Measurements from ENCODE around the gene ADAMTSL4.

ADAMTSL4 gene

GRCh38 chr1:150548632-150549495, at the start of gene ADAMTSL4:
TSS of gene ADAMTSL4 (plus strand) at chr1:150549408. CDS start at chr1:150552289, 2,881 bp downstream.
- DNase-seq (ENCODE audit: low read depth in 2 of 2): no peak

- DNase-seq (ENCODE audit: low read depth in 2 of 2): no peak
Measured at GRCh38 chr1:150505431-150505830, 43.8 kb upstream of the ADAMTSL4 start.

GRCh38 chr1:150507912-150508864, 41.0 kb upstream of the ADAMTSL4 start, which contains the start of gene ECM1:
TSS of gene ECM1 (plus strand) at chr1:150508109. CDS start at chr1:150508210, 101 bp downstream.
- DNase-seq (ENCODE audit: low read depth in 2 of 2): no peak

DNA sequence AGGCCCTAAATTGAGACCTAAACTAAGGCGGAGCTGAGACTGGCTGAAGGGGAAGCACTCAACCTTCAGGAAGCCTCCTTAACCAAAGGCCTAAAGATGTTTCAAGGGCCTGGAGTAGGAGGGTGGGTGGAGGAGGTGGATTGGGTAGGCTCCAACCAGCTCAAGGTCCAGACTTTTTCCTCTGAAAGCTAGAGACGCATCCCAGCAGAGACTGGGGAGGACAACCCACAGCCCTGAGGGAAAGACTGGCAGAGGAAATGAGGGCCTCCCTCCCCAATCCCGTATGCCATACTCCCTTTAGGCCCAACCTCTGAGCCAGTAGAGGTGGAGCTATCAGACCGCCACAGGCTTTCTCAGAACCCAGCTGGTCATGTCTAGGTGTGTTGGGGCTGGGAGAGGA, 40.2 kb upstream of the ADAMTSL4 start:
- no peak for DNase-seq (ENCODE audit: low read depth in 2 of 2)

GRCh38 chr1:150511551-150511950, 37.7 kb upstream of the ADAMTSL4 start:
- DNase-seq (ENCODE audit: low read depth in 2 of 2): no peak

DNA sequence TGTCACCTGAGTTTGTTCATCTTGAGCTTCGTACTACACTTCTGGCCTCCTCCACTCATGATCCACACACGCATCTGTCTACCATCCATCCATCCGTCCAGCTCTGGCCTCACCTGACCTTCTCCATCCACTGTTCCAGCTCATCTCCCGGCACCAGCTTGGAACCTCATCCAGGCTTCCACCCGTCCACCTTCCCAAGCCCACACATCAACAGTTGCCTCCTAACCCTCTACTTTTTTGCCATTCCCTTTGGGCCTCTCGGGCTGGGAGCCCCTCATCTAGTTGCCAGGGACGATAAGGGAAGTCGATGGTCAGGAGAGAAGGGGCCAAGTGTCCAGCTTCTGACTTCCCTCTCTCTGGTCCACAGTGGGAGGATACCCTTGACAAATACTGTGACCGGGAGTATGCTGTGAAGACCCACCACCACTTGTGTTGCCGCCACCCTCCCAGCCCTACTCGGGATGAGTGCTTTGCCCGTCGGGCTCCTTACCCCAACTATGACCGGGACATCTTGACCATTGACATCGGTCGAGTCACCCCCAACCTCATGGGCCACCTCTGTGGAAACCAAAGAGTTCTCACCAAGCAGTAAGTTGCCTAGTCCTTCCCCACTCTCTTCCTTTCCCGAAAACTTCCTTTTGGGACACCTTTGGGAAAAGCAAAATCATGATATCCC, 37.1 kb upstream of the ADAMTSL4 start:
- DNase-seq (ENCODE audit: low read depth in 2 of 2): no peak

GRCh38 chr1:150512846-150513245, 36.4 kb upstream of the ADAMTSL4 start:
- DNase-seq (ENCODE audit: low read depth in 2 of 2): no peak

DNA sequence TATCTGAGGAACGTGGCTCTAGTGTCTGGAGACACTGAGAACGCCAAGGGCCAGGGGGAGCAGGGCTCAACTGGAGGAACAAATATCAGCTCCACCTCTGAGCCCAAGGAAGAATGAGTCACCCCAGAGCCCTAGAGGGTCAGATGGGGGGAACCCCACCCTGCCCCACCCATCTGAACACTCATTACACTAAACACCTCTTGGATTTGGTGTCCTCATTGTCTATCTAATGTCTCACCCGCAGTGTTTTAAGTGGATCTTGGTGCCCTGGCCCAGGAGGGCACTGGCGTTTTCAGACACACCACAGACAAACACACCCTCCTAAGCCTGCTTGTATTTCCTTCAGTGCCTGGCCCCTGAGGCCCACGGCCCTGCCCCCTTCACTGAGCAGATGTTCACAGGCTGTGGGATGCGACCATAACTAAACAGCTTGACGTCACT, 35.8 kb upstream of the ADAMTSL4 start:
- DNase-seq (ENCODE audit: low read depth in 2 of 2): no peak

DNA sequence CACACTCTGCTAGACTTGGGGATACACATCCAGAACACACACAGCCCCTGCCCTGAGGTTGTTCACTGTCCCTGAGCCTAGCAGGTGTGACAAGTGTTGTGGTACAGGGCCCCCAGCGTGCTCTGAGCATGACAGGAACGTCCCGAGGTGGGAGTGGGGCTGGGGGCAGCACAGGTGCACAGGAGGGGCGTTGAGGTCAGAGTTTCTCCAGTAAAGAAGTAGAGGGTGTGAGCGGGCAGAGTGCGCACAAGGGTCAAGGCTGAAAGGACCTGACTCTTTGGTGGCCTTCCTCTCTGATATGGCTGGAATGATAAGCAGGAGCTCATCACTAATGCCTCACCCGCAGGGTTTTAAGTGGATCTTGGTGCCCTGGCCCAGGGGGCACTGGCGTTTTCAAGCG, 34.9 kb upstream of the ADAMTSL4 start:
- DNase-seq (ENCODE audit: low read depth in 2 of 2): no peak

- DNase-seq (ENCODE audit: low read depth in 2 of 2): no peak
Measured at GRCh38 chr1:150514913-150515327, 34.3 kb upstream of the ADAMTSL4 start.

DNA sequence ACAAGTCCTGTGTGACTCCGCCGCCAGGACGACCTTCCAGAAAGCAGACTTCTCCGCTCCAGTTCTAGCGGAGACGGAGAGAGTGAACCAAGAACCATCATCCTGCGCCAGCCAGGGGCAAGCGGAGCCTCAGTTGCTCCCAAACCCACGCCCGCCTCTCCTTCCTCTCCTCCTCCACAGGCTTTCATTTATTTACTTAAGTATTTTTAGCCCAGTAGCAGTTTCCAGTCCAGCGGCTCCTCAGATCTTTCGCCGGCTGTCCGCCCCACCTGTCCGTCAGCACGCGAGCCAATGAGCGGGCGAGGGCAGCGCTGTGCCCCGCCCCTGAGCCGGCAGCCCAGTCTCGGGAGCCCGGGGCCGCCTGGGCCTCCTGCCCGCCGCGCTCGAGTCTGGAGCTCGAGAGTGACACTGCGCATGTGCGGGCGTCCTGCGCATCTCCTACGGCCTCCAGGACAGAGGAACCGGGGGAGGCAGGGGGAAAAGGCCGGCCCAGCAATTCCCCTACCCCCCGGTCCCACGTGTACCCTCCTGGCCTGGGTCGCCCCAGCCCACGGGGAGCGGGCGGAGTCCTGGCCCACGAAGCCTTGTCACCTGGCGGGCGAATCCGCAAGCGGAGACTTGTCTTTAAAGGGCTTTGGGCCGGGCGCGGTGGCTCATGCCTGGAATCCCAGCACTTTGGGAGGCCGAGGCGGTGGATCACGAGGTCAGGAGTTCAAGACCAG, 33.7 kb upstream of the ADAMTSL4 start, which contains the start of gene FALEC:
Gene FALEC (plus strand): TSS at position 425 of the 722 bp plus-strand sequence.
- peak; percentile 76 to 80 for DNase-seq (ENCODE audit: low read depth in 2 of 2)

DNA sequence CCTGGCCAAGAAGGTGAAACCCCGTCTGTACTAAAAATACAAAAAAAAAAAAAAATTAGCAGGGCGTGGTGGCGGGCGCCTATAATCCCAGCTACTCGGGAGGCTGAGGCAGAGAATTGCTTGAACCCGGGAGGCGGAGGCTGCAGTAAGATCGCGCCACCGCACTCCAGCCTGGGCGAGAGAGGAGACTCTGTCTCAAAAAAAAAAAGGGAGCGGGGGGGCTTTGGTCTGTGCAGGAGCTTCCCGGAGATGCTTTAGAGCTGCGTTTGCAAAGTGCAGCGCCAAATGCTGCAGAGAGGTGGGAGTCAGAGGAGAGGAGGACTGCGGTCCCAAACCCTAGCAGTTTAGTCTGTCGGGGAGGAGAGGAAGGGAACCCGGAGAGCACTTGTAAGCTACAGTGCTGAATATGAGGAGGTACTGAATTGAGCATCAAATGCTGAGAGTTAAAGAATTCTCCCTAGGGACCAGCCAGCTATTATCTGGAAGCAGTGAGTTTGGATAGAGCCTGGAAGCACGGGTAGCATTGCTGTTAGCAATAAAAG, 33.1 kb upstream of the ADAMTSL4 start:
- no peak for DNase-seq (ENCODE audit: low read depth in 2 of 2)

DNA sequence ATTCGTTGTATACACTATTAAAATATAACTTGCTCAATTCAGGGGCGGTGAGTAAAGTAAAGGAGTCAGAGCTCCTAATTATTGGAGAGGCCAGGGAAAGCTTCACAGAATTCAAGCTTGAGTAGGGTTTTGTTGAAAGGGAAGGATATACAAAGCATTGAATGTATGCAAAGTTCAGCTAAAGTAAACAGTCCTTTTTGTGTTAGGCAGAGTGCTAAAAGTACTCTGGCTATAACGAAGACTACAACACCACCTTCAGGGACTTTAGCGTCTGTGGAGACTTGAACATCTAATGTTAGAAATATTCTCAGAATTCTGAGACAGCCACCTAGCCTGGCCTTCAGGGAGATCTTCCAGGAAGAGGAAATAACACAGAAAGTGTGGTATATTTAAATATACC, 32.6 kb upstream of the ADAMTSL4 start:
- no peak for DNase-seq (ENCODE audit: low read depth in 2 of 2)

- DNase-seq (ENCODE audit: low read depth in 2 of 2): no peak
Measured at GRCh38 chr1:150521196-150521968, 27.8 kb upstream of the ADAMTSL4 start.

- DNase-seq (ENCODE audit: low read depth in 2 of 2): no peak
Measured at GRCh38 chr1:150525348-150525747, 23.9 kb upstream of the ADAMTSL4 start.

DNA sequence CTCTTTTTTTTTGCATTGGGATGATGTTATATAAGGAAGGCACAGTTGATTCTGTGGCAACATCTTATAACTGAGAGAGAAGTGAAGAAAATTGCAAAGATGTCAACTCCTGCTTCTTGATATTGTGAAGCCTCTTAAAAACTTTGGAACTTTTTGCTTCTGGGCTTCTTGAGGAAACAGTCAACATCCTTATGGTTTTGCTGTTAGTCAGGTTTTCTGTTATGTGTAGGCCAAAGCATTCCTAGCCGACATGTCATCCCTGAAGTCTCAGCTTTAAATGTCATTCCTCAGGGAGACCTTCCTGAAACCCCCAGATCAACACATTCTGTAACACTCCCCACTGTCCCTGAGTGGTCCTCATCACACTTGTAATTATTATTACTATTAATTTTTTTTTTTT, 21.0 kb upstream of the ADAMTSL4 start:
- no peak for DNase-seq (ENCODE audit: low read depth in 2 of 2)

- DNase-seq (ENCODE audit: low read depth in 2 of 2): no peak
Measured at GRCh38 chr1:150529017-150529416, 20.2 kb upstream of the ADAMTSL4 start.

DNA sequence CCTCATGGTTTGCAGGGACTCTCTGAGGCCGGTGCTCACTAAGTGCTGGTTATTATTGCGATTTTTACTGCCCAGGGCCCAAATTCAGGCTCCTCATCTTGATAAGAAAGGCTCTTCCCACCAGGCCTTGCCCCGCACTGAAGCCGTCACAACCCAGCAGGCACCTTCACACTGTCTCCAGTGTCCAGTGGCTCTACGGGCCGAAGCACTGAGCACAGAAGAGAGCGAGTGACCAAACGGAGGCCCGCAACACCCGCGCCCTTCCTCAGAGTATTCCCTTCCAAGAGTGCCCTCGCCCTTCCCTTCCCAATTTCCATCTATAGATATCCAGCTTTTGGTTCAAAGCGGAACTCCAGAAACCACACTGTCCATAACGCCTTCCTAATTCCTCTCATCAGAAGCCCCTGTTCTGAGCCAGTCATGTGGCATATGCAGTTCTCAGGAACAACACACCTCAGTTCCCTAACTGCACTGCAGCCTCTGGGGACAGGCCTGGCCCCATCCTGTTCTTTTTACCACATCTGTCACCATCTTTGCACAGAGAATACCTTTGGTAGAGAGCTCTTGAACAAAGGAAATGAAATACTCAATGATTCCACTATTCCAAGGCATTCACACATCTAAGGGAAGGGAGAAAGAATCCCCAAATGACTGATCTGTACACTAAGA, 18.6 kb upstream of the ADAMTSL4 start:
- DNase-seq (ENCODE audit: low read depth in 2 of 2): no peak

GRCh38 chr1:150532860-150533259, 16.3 kb upstream of the ADAMTSL4 start:
- no peak for DNase-seq (ENCODE audit: low read depth in 2 of 2)
